IMR-90 (cell line): ENCODE results near the gene RASSF10. TPM values are rescaled to one million over a fixed set of nuclear protein-coding genes. Genes with fewer than 3 reads are reported as not detected.
A peak's percentile ranks its signal among the peaks of the same experiment; 100 is the strongest.

Source experiments
- ATAC-seq: fragments of 200-7000 bp; cut with Tn5 transposase; 2 replicates; pipeline ENCODE4 v1.9.1; 2020; ENCODE audit warnings: low read depth, mild to moderate bottlenecking, moderate library complexity
- BruUV-seq: library from RNA; stranded (reverse); fragments of 400-500 nt; replicated peaks from 2 replicates; lab custom pipeline; 2021; lab: Mats Ljungman, UMichigan
- CTCF ChIA-PET: fragments of 300-600 bp; formaldehyde crosslinking; extraction: SDS; loops from one replicate; lab custom pipeline; 2021; ENCODE audit warnings: antibody characterized with exemption; lab: Yijun Ruan, JAX
- POLR2A ChIA-PET: fragments of 300-600 bp; sonication (Branson Sonifier 250); formaldehyde crosslinking; loops from one replicate; lab custom pipeline; 2022; ENCODE audit warnings: antibody characterized with exemption; ENCODE audit not compliant: unreplicated experiment; lab: Charles Lee
- DNase-seq: peaks from one replicate; pipeline ENCODE4 v3.0.0; 2013
- H2AFZ ChIP-seq: replicated peaks from 2 replicates; pipeline ENCODE3; 2013; ENCODE audit warnings: low read length, mild to moderate bottlenecking; ENCODE audit not compliant: poor library complexity
- H2AK5ac ChIP-seq: 2 replicates; pipeline ENCODE4 v1.6.1; 2013; ENCODE audit warnings: low read depth, low read length, inconsistent platforms
- H2AK9ac ChIP-seq: replicated peaks from 2 replicates; pipeline ENCODE3; 2013; ENCODE audit warnings: mild to moderate bottlenecking, low read depth, low read length, moderate library complexity; ENCODE audit not compliant: poor library complexity
- H2BK120ac ChIP-seq: 2 replicates; pipeline ENCODE4 v1.6.1; 2013; ENCODE audit warnings: low read depth, low read length, inconsistent platforms
- H2BK15ac ChIP-seq: 3 replicates; pipeline ENCODE4 v1.6.1; 2013; ENCODE audit warnings: low read depth, low read length, inconsistent platforms
- H2BK20ac ChIP-seq: 2 replicates; pipeline ENCODE4 v1.6.1; 2013; ENCODE audit warnings: low read depth, mild to moderate bottlenecking, inconsistent platforms, low read length, moderate library complexity
- H2BK5ac ChIP-seq: 2 replicates; pipeline ENCODE4 v1.6.1; 2013; ENCODE audit warnings: mild to moderate bottlenecking, low read depth, low read length, inconsistent platforms; ENCODE audit not compliant: poor library complexity, severe bottlenecking
- H3K14ac ChIP-seq: replicated peaks from 2 replicates; pipeline ENCODE4 v1.6.1; 2013; ENCODE audit warnings: low read depth, low read length, inconsistent platforms
- H3K18ac ChIP-seq: 2 replicates; pipeline ENCODE4 v1.6.1; 2013; ENCODE audit warnings: low read depth, low read length, control low read depth
- H3K23ac ChIP-seq: 2 replicates; pipeline ENCODE4 v1.6.1; 2013; ENCODE audit warnings: low read depth, low read length, inconsistent platforms
- H3K27ac ChIP-seq: 2 replicates; pipeline ENCODE4 v1.5.1; 2013; ENCODE audit warnings: mild to moderate bottlenecking, control low read depth, low read length; ENCODE audit not compliant: insufficient read depth
- H3K27me3 ChIP-seq: 2 replicates; pipeline ENCODE4 v1.6.1; 2013; ENCODE audit warnings: low read length; ENCODE audit not compliant: control insufficient read depth, insufficient read depth
- H3K36me3 ChIP-seq: 2 replicates; pipeline ENCODE4 v1.6.1; 2013; ENCODE audit warnings: low read length, mixed read lengths; ENCODE audit not compliant: control insufficient read depth, insufficient read depth
- H3K4ac ChIP-seq: 2 replicates; pipeline ENCODE4 v1.6.1; 2013; ENCODE audit warnings: low read depth, low read length, inconsistent platforms
- H3K4me1 ChIP-seq: 2 replicates; pipeline ENCODE4 v1.6.1; 2013; ENCODE audit warnings: low read length, mixed read lengths; ENCODE audit not compliant: control insufficient read depth, insufficient read depth
- H3K4me2 ChIP-seq: 2 replicates; pipeline ENCODE4 v1.6.1; 2013; ENCODE audit warnings: low read depth, mild to moderate bottlenecking, control low read depth, low read length, moderate library complexity
- H3K4me3 ChIP-seq: 2 replicates; pipeline ENCODE4 v1.5.1; 2013; ENCODE audit warnings: low read depth, mild to moderate bottlenecking, control low read depth, low read length, moderate library complexity; ENCODE audit not compliant: insufficient read depth
- H3K56ac ChIP-seq: 2 replicates; pipeline ENCODE4 v1.6.1; 2013; ENCODE audit warnings: low read length, inconsistent platforms; ENCODE audit not compliant: insufficient read depth; ENCODE audit errors: extremely low read depth
- H3K79me1 ChIP-seq, 2 experiments: 2 replicates each; pipeline ENCODE4 v1.6.1; 2013; ENCODE audit warnings: low read length in 2 of 2, inconsistent platforms in 1 of 2, low read depth in 1 of 2
- H3K9ac ChIP-seq: 2 replicates; pipeline ENCODE4 v1.6.1; 2013; ENCODE audit warnings: low read depth, low read length, control low read depth
- H3K9me1 ChIP-seq: 2 replicates; pipeline ENCODE4 v1.6.1; 2013; ENCODE audit warnings: low read length, inconsistent platforms; ENCODE audit not compliant: insufficient read depth
- H3K9me3 ChIP-seq: 2 replicates; pipeline ENCODE4 v1.6.1; 2013; ENCODE audit warnings: low read length; ENCODE audit not compliant: control insufficient read depth, insufficient read depth
- H4K20me1 ChIP-seq: 2 replicates; pipeline ENCODE4 v1.6.1; 2013; ENCODE audit warnings: low read length, inconsistent platforms; ENCODE audit not compliant: insufficient read depth
- H4K5ac ChIP-seq: 2 replicates; pipeline ENCODE4 v1.6.1; 2013; ENCODE audit warnings: mild to moderate bottlenecking, low read depth, low read length, control low read depth
- H4K8ac ChIP-seq, 2 experiments: 2 replicates each; pipeline ENCODE4 v1.6.1; 2013; ENCODE audit warnings: low read depth in 2 of 2, low read length in 2 of 2, control low read depth in 1 of 2, inconsistent platforms in 1 of 2
- H4K91ac ChIP-seq: 2 replicates; pipeline ENCODE4 v1.6.1; 2013; ENCODE audit warnings: low read depth, low read length, inconsistent platforms; ENCODE audit not compliant: insufficient read depth
- BHLHE40 ChIP-seq: fragments of 150-350 bp; IDR thresholded peaks from 2 replicates; pipeline ENCODE4 v1.6.1; 2016; ENCODE audit warnings: mild to moderate bottlenecking, low read depth, low read length
- CEBPB ChIP-seq: IDR thresholded peaks from 2 replicates; pipeline ENCODE4 v1.6.1; 2012; ENCODE audit warnings: low read depth, low read length, improper control_type of control experiment
- MAFK ChIP-seq: IDR thresholded peaks from 2 replicates; pipeline ENCODE4 v1.6.1; 2012; ENCODE audit warnings: low read depth, low read length, improper control_type of control experiment
- MXI1 ChIP-seq: IDR thresholded peaks from 2 replicates; pipeline ENCODE4 v1.6.1; 2012; ENCODE audit warnings: low read depth, mild to moderate bottlenecking, low read length, moderate library complexity, borderline replicate concordance
- POLR2A ChIP-seq: IDR thresholded peaks from 2 replicates; pipeline ENCODE4 v1.6.1; 2012; ENCODE audit warnings: mild to moderate bottlenecking, low read depth, low read length
- RAD21 ChIP-seq: IDR thresholded peaks from 2 replicates; pipeline ENCODE4 v1.6.1; 2012; ENCODE audit warnings: low read length, improper control_type of control experiment
- SMC3 ChIP-seq: fragments of 150-350 bp; IDR thresholded peaks from 2 replicates; pipeline ENCODE4 v1.6.1; 2016; ENCODE audit warnings: low read depth, mild to moderate bottlenecking, antibody characterized with exemption, low read length, moderate library complexity
- whole genome bisulfite sequencing, 2 experiments: methylation state at CpG; one replicate each; pipeline versions ENCODE4 v1.1.5 to v1.1.7; 2013; ENCODE audit warnings: missing lambda C conversion rate in 2 of 2; ENCODE audit not compliant: insufficient read length in 1 of 2; ENCODE audit errors: extremely low coverage in 2 of 2; 5-methylcytosine and 5-hydroxymethylcytosine counted together
- dilution Hi-C: fragments of 300-500 bp; cut with HindIII; formaldehyde crosslinking; loops from one replicate; pipeline ENCODE4 v1.14.3; 2018; ENCODE audit warnings: low sequenced_read_pairs; ENCODE audit not compliant: unreplicated experiment
- in situ Hi-C: fragments of 300-500 bp; cut with MboI; formaldehyde crosslinking; loops from 3 replicates; pipeline ENCODE4 v1.14.3; 2019; ENCODE audit warnings: low sequenced_read_pairs, inconsistent platforms, mixed read lengths
- intact Hi-C: fragments of 100-400 bp; cut with micrococcal nuclease; formaldehyde crosslinking; loops from 2 replicates; pipeline ENCODE4 v1.10.0; 2022
- polyA plus RNA-seq, 3 experiments: library from polyadenylated mRNA; depleted of rRNA; stranded (reverse); fragments of >200 nt; gene quantifications; 2 replicates each; pipeline ENCODE4 v1.2.3, GENCODE V29; 2012; ENCODE audit warnings: low replicate concordance in 1 of 3
- total RNA-seq: library from RNA; depleted of rRNA; stranded (reverse); fragments of >200 nt; gene quantifications from 2 replicates; pipeline ENCODE4 v1.2.3, GENCODE V29; 2012
- TF ChIP-seq, protein P1 (sequence below): conservative IDR thresholded peaks from 2 replicates; pipeline ENCODE4 v1.5.1; 2012; ENCODE audit warnings: mild to moderate bottlenecking, low read depth, low read length, improper control_type of control experiment

RASSF10 gene
- total and polyA plus RNA-seq, 2 of the 4 experiments (the other 2 are of a cell fraction): not detected

DNA sequence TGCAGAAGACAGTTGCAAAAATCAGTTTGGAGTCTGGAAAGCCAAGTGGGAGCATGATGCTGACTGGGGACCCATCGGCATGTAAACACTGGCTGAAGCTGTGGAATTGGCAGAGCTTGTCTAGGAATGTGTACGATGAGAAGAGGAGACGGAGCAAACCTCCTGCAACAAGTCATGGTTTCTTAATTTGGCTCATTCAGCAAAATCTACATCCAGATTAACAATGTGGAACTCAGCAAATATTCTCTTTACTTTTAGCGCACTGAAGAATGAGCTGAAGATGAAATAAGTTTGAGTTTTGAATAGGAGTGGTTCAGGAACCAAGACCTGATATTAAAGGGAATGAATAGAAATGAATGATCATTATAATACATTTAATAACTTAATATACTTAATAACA lies 26.6 kb downstream of the RASSF10 start:
- no peak for DNase-seq
- H3K4me2 ChIP-seq: no peak overlapping the region
- ChIA-PET POLR2A (no interaction called here), CTCF (no interaction called here)
- H4K20me1 ChIP-seq: no peaks in the 10 kb centered on the region
- dilution Hi-C loops: no loop called here
- H2BK15ac ChIP-seq: no peak overlapping the region
- H2BK20ac ChIP-seq: no peak overlapping the region
- WGBS, 2 experiments: 60% methylated on average over 1 of the region's 4 CpGs; no CpG with 5 or more reads in 1 of the 2 experiments
- no peak overlapping the region for H2BK120ac ChIP-seq
- intact Hi-C loops: no loop called here
- no peak overlapping the region for H2AFZ ChIP-seq
- no peaks in the 10 kb centered on the region for H3K36me3 ChIP-seq
- H3K79me1 ChIP-seq: no peaks in the 10 kb centered on the region
- 0 out of 2 replicates have a peak, but pooled peaks cover 2% of the 10 kb centered on the region for H3K9me3 ChIP-seq
- no peak overlapping the region for H3K14ac ChIP-seq
- no peak overlapping the region for H4K91ac ChIP-seq
- H3K4me3 ChIP-seq: no peak overlapping the region
- H3K23ac ChIP-seq: no peak overlapping the region
- TF ChIP-seq, protein P1, sequence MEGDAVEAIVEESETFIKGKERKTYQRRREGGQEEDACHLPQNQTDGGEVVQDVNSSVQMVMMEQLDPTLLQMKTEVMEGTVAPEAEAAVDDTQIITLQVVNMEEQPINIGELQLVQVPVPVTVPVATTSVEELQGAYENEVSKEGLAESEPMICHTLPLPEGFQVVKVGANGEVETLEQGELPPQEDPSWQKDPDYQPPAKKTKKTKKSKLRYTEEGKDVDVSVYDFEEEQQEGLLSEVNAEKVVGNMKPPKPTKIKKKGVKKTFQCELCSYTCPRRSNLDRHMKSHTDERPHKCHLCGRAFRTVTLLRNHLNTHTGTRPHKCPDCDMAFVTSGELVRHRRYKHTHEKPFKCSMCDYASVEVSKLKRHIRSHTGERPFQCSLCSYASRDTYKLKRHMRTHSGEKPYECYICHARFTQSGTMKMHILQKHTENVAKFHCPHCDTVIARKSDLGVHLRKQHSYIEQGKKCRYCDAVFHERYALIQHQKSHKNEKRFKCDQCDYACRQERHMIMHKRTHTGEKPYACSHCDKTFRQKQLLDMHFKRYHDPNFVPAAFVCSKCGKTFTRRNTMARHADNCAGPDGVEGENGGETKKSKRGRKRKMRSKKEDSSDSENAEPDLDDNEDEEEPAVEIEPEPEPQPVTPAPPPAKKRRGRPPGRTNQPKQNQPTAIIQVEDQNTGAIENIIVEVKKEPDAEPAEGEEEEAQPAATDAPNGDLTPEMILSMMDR: no peak
- TF ChIP-seq BHLHE40: no peak
- no peak for TF ChIP-seq CEBPB
- TF ChIP-seq MAFK: peak; percentile 40; the same call in 1 of the 2 replicates
- no peak for TF ChIP-seq SMC3
- TF ChIP-seq MXI1: no peak
- TF ChIP-seq RAD21: no peak
- no peak for TF ChIP-seq POLR2A
- no peak overlapping the region for H3K27ac ChIP-seq
- no peaks in the 10 kb centered on the region for H3K4me1 ChIP-seq
- ATAC-seq: no peak
- H2AK5ac ChIP-seq: no peak overlapping the region
- no peak overlapping the region for H2AK9ac ChIP-seq
- no peak overlapping the region for H4K5ac ChIP-seq
- no TSS peak for BruUV-seq
- no peaks in the 10 kb centered on the region for H3K9me1 ChIP-seq
- H2BK5ac ChIP-seq: no peak overlapping the region
- no peak overlapping the region for H3K56ac ChIP-seq
- H4K8ac ChIP-seq: no peak overlapping the region
- H3K18ac ChIP-seq: no peak overlapping the region
- H3K27me3 ChIP-seq: peaks cover 44% of the 10 kb centered on the region
- in situ Hi-C loops: no loop called here
- no peak overlapping the region for H3K9ac ChIP-seq
- H3K4ac ChIP-seq: no peak overlapping the region
